Measurements from ENCODE around the gene PDE4D. TPM values are rescaled to one million over a fixed set of nuclear protein-coding genes. Genes with fewer than 3 reads are reported as not detected.

PDE4D gene
- total RNA-seq, 1 donor from 2014 or later, result 6.8 TPM

DNA sequence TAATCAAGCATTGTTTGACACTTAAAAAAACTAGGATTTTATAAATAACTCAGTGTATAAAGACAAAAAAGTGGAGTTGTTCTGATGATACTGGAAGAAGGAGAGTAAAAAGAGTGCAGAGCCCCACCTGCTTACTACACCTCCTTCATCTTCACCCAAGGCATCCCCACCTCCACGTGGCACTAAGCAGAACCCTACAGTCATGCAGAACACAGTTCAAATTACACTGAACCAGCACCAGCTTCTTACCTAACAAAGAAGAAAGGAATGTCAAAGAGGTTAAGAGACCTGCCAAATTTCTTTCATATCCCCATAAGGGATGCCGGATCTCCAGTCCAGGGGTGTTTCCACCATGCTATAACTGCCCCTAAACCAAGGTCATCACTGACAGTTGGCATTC, 55.5 kb downstream of the PDE4D start:
- TF ChIP-seq, protein P1, sequence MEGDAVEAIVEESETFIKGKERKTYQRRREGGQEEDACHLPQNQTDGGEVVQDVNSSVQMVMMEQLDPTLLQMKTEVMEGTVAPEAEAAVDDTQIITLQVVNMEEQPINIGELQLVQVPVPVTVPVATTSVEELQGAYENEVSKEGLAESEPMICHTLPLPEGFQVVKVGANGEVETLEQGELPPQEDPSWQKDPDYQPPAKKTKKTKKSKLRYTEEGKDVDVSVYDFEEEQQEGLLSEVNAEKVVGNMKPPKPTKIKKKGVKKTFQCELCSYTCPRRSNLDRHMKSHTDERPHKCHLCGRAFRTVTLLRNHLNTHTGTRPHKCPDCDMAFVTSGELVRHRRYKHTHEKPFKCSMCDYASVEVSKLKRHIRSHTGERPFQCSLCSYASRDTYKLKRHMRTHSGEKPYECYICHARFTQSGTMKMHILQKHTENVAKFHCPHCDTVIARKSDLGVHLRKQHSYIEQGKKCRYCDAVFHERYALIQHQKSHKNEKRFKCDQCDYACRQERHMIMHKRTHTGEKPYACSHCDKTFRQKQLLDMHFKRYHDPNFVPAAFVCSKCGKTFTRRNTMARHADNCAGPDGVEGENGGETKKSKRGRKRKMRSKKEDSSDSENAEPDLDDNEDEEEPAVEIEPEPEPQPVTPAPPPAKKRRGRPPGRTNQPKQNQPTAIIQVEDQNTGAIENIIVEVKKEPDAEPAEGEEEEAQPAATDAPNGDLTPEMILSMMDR (IDR thresholded peaks at IDR 0.05; ENCODE audit: insufficient read depth, low read length, severe bottlenecking), result no peak
- no peaks in the 10 kb centered on the region for H3K27me3 ChIP-seq (ENCODE audit: control insufficient read depth, insufficient read depth, low read length)
- no peaks in the 10 kb centered on the region for H3K36me3 ChIP-seq (ENCODE audit: control insufficient read depth, insufficient read depth, low read length)
- DNase-seq (ENCODE audit: low read depth) (no peak), FAIRE-seq (no peak)
- H3K4me3 ChIP-seq (ENCODE audit: low read depth, low read length), result no peak overlapping the region

GRCh38 chr5:59837071-59837470, 56.5 kb downstream of the PDE4D start:
- TF ChIP-seq, protein P1 (IDR thresholded peaks at IDR 0.05; ENCODE audit: insufficient read depth, low read length, severe bottlenecking), result no peak
- DNase-seq (ENCODE audit: low read depth) (no peak), FAIRE-seq (no peak)
- H3K36me3 ChIP-seq (ENCODE audit: control insufficient read depth, insufficient read depth, low read length), result no peaks in the 10 kb centered on the region
- no peak overlapping the region for H3K4me3 ChIP-seq (ENCODE audit: low read depth, low read length)
- no peaks in the 10 kb centered on the region for H3K27me3 ChIP-seq (ENCODE audit: control insufficient read depth, insufficient read depth, low read length)

- Histone ChIP-seq H3K27me3 (ENCODE audit: control insufficient read depth, insufficient read depth, low read length) (no peaks in the 10 kb centered on the region), H3K36me3 (ENCODE audit: control insufficient read depth, insufficient read depth, low read length) (no peaks in the 10 kb centered on the region), H3K4me3 (ENCODE audit: low read depth, low read length) (no peak overlapping the region)
- FAIRE-seq (no peak), DNase-seq (ENCODE audit: low read depth) (no peak)
- TF ChIP-seq, protein P1 (IDR thresholded peaks at IDR 0.05; ENCODE audit: insufficient read depth, low read length, severe bottlenecking), result no peak
These were observed 57.7 kb downstream of the PDE4D start for GRCh38 chr5:59835800-59836199.

GRCh38 chr5:59833448-59833847, 60.1 kb downstream of the PDE4D start:
- Histone ChIP-seq H3K36me3 (ENCODE audit: control insufficient read depth, insufficient read depth, low read length) (no peaks in the 10 kb centered on the region), H3K4me3 (ENCODE audit: low read depth, low read length) (no peak overlapping the region), H3K27me3 (ENCODE audit: control insufficient read depth, insufficient read depth, low read length) (no peaks in the 10 kb centered on the region)
- no peak for FAIRE-seq
- TF ChIP-seq, protein P1 (IDR thresholded peaks at IDR 0.05; ENCODE audit: insufficient read depth, low read length, severe bottlenecking), result no peak
- DNase-seq (ENCODE audit: low read depth), result no peak

DNA sequence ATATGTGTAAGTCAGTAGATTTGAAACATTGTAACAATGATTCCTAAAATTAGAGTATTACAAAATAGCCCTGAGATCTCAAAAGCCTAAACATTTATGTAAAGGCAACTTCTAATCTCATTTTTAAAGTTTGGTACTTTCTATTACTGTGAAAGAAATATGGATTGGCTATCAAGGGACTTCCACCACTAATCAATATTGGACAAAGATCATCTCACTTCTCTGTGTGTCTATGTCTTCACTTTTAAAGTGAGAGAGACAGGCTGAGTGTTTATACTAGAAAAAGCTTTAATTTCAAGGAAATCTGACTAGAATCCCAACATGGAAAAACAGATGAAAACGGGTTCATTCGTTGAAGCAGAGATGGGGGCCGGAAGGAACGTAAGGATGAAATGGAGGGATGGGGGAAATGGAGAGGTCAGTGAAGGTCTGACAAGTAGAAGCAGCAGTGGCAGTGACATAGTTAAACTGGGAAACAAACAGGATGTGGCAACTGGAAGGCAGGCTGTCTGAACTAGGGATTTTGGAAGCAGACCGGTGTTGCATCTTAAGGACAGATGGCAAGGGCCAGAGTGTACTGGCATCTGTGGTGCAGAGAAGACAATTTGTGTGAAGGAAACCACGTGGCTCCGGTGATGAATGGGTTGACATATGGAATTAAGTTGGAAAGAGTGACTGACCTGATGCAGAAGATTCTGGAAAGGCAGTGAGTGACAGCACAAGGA, 60.8 kb downstream of the PDE4D start:
- TF ChIP-seq, protein P1 (IDR thresholded peaks at IDR 0.05; ENCODE audit: insufficient read depth, low read length, severe bottlenecking), result no peak
- no peak for DNase-seq (ENCODE audit: low read depth)
- no peaks in the 10 kb centered on the region for H3K27me3 ChIP-seq (ENCODE audit: control insufficient read depth, insufficient read depth, low read length)
- no peak for FAIRE-seq
- no peaks in the 10 kb centered on the region for H3K36me3 ChIP-seq (ENCODE audit: control insufficient read depth, insufficient read depth, low read length)
- H3K4me3 ChIP-seq (ENCODE audit: low read depth, low read length), result no peak overlapping the region

All from bronchial epithelial cell (primary cell).